Left lung (tissue), 10 donors: ENCODE data around the gene WDR18. TPM values are rescaled to one million over a fixed set of nuclear protein-coding genes. Genes with fewer than 3 reads are reported as not detected.

Experiments used
- ATAC-seq: fragments of 200-7000 bp; cut with Tn5 transposase; one replicate; pipeline ENCODE4 v1.9.1; 2020; ENCODE audit warnings: moderate library complexity
- DNase-seq, 4 donors: peaks; one replicate each; pipeline ENCODE4 v3.0.0-alpha.2; 2013 to 2020
- H3K27ac ChIP-seq, 2 donors: fragments of 200-600 bp; sonication (generic) in 1 of 2; one replicate each; pipeline versions ENCODE4 v1.5.0 to v1.8.0; 2020 to 2021
- H3K27me3 ChIP-seq, 2 donors: fragments of 200-600 bp; sonication (generic) in 1 of 2; one replicate each; pipeline versions ENCODE4 v1.5.0 to v1.8.0; 2020 to 2021
- H3K36me3 ChIP-seq, 2 donors: fragments of 200-600 bp; sonication (generic) in 1 of 2; one replicate each; pipeline versions ENCODE4 v1.5.0 to v1.8.0; 2020 to 2021
- H3K4me1 ChIP-seq, 2 donors: fragments of 200-600 bp; one replicate each; pipeline ENCODE4 v1.8.0; 2021
- H3K4me3 ChIP-seq, 2 donors: fragments of 200-600 bp; sonication (generic) in 1 of 2; one replicate each; pipeline versions ENCODE4 v1.5.0 to v1.8.0; 2020 to 2021; ENCODE audit warnings: mild to moderate bottlenecking in 1 of 2
- H3K9me3 ChIP-seq, 2 donors: fragments of 200-600 bp; sonication (generic) in 1 of 2; one replicate each; pipeline versions ENCODE4 v1.5.0 to v1.8.0; 2020 to 2021
- intact Hi-C, 2 donors: fragments of 100-400 bp; cut with DNase I; formaldehyde crosslinking; loops; one replicate each; pipeline versions ENCODE4 v1.11.2 to v1.14.2; 2022
- polyA plus RNA-seq, 6 donors: library from polyadenylated mRNA; unstranded; fragments of 120-200 nt; gene quantifications; one replicate each; pipeline ENCODE4 v1.2.1, GENCODE V29; 2013; ENCODE audit not compliant: insufficient read length in 6 of 6
- total RNA-seq, 2 donors: library from RNA; stranded (reverse); fragmentation: NEBNext Ultra II Directional; extraction: Animal tissue kit (Norgen Biotek cat#: 25700); gene quantifications; one replicate each; pipeline ENCODE4 v1.2.1, GENCODE V29; 2021
- TF ChIP-seq, protein P1 (sequence below), 2 donors: fragments of 200-600 bp; sonication (generic) in 1 of 2; IDR thresholded peaks; one replicate each; pipeline versions ENCODE4 v1.5.0 to v1.8.0; 2021; ENCODE audit warnings: antibody characterized with exemption in 2 of 2
- donor health status: DM: no; HTN: yes; CAD: no.
- donor health status: DM: no; HTN: no; CAD: no.

The WDR18 gene
- total and polyA plus RNA-seq, 8 donors = 26.6 to 40.7 (median 35.4) TPM

DNA sequence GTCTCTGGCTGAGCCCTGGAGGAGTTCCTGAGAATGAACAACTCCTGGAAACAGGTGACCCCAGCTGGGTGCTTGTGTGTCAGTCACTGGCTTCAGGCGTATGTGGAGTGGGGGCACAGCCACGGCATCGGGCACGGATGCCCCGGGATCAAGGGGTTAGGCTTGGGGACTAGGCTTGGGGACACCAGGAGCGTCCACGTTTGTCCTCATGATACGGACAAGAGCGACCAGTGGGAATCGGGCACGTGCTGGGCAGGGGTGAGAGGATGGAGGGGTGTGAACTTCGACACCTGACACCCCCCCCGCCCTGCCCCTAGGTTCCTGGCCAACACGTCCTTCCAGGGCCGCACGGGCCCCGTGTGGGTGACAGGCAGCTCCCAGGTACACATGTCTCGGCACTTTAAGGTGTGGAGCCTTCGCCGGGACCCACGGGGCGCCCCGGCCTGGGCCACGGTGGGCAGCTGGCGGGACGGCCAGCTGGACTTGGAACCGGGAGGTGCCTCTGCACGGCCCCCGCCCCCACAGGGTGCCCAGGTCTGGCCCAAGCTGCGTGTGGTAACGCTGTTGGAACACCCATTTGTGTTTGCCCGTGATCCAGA lies 20.2 kb downstream of the WDR18 start:
- intact Hi-C loops = no loop called here
- Histone ChIP-seq H3K4me1 (peaks cover 0 to 21% of the 10 kb centered on the region in 2 donors), H3K27ac (no peak overlapping the region), H3K9me3 (no peaks in the 10 kb centered on the region), H3K27me3 (peaks cover 20 to 50% of the 10 kb centered on the region in 2 donors), H3K36me3 (peaks cover 0 to 24% of the 10 kb centered on the region in 2 donors), H3K4me3 (no peak overlapping the region)
- TF ChIP-seq, protein P1, sequence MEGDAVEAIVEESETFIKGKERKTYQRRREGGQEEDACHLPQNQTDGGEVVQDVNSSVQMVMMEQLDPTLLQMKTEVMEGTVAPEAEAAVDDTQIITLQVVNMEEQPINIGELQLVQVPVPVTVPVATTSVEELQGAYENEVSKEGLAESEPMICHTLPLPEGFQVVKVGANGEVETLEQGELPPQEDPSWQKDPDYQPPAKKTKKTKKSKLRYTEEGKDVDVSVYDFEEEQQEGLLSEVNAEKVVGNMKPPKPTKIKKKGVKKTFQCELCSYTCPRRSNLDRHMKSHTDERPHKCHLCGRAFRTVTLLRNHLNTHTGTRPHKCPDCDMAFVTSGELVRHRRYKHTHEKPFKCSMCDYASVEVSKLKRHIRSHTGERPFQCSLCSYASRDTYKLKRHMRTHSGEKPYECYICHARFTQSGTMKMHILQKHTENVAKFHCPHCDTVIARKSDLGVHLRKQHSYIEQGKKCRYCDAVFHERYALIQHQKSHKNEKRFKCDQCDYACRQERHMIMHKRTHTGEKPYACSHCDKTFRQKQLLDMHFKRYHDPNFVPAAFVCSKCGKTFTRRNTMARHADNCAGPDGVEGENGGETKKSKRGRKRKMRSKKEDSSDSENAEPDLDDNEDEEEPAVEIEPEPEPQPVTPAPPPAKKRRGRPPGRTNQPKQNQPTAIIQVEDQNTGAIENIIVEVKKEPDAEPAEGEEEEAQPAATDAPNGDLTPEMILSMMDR (IDR thresholded peaks at IDR 0.05) = no peak
- peak in 1 of 4 donors; percentile 69 for DNase-seq
- no peak for ATAC-seq

DNA sequence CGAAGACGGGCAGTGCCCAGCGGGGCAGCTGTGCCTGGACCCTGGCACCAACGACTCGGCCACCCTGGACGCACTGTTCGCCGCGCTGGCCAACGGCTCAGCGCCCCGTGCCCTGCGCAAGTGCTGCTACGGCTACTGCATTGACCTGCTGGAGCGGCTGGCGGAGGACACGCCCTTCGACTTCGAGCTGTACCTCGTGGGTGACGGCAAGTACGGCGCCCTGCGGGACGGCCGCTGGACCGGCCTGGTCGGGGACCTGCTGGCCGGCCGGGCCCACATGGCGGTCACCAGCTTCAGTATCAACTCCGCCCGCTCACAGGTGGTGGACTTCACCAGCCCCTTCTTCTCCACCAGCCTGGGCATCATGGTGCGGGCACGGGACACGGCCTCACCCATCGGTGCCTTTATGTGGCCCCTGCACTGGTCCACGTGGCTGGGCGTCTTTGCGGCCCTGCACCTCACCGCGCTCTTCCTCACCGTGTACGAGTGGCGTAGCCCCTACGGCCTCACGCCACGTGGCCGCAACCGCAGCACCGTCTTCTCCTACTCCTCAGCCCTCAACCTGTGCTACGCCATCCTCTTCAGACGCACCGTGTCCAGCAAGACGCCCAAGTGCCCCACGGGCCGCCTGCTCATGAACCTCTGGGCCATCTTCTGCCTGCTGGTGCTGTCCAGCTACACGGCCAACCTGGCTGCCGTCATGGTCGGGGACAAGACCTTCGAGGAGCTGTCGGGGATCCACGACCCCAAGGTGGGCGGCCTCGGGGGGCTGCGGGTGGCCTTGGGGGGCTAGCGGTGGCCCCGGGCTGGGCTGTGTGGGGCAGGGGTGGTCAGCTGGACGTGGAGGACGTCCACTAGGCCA lies 20.9 kb downstream of the WDR18 start:
- Histone ChIP-seq H3K36me3 (peaks cover 0 to 31% of the 10 kb centered on the region in 2 donors), H3K27ac (no peak overlapping the region), H3K27me3 (peaks cover 13 to 43% of the 10 kb centered on the region in 2 donors), H3K4me1 (peaks cover under 1 to 19% of the 10 kb centered on the region in 2 donors), H3K9me3 (no peaks in the 10 kb centered on the region), H3K4me3 (no peak overlapping the region)
- TF ChIP-seq, protein P1 (IDR thresholded peaks at IDR 0.05) = no peak
- DNase-seq (peak in 1 of 4 donors; percentile 79), ATAC-seq (no peak)
- intact Hi-C loops = no loop called here

DNA sequence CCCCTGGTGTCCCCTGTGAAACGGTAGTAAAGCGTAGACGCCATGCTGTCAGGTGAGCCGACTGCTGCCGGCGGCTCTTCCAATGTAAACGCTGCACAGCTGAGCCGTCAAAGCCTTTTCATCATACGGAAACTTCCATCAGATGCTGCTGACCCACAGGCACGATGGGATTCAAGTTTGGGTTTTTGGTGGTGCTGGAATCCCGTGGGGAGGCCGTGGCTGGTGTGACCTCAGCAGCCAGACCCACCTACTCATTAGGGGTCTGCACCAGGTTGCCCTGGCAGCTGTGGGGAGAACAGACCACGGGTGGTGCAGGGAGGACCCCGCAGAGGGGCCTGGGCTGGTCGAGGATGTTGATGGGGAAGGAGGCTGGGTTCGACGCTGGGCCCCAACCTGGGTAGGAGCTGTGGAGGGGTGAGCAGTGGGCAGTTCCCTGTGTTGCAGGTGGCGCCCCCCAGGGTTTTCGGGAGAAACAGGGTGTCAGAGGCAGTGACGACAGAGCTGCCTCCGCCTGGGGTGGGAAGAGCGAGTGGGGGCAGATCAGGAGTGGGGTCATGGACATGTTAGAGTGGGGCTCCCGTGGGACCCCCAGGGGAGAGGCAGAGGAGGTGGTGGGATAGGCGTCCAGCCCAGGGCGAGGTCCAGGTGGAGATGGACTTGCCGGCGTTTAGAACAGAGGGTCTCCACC lies 22.7 kb downstream of the WDR18 start:
- intact Hi-C loops = no loop called here
- Histone ChIP-seq H3K4me1 (peaks cover under 1 to 4% of the 10 kb centered on the region in 2 donors), H3K36me3 (peaks cover 0 to 49% of the 10 kb centered on the region in 2 donors), H3K9me3 (no peaks in the 10 kb centered on the region), H3K27ac (no peak overlapping the region), H3K27me3 (peaks cover 2 to 24% of the 10 kb centered on the region in 2 donors), H3K4me3 (no peak overlapping the region)
- TF ChIP-seq, protein P1 (IDR thresholded peaks at IDR 0.05) = no peak
- peak in 1 of 4 donors; percentile 61 for DNase-seq
- no peak for ATAC-seq

DNA sequence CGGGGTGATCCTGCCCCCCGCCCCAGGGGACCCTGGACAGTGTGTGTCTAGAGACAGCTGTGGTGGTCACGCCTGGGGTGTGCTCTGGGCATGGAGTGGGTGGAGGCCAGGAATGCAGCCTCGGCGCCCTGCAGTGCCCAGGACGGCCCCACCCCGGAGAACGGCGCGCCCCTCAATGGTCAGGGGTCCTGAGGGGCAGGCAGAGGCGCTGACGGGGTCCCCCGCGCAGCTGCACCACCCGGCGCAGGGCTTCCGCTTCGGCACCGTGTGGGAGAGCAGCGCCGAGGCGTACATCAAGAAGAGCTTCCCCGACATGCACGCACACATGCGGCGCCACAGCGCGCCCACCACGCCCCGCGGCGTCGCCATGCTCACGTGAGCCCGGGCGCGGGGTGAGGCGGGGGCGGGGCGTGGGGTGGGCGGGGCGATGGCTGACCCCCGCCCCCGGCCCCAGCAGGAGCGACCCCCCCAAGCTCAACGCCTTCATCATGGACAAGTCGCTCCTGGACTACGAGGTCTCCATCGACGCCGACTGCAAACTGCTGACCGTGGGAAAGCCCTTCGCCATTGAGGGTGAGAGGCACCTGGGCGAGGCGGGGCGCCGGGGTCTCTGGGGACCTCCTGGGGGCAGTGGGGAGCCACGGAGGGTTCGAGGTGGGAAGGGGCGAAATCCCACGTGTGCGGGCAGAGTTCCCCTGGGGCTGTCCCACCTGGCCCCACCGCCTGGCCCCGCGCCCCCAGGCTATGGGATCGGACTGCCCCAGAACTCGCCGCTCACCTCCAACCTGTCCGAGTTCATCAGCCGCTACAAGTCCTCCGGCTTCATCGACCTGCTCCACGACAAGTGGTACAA lies 23.5 kb downstream of the WDR18 start:
- Histone ChIP-seq H3K27ac (no peak overlapping the region), H3K4me1 (peaks cover 0 to 4% of the 10 kb centered on the region in 2 donors), H3K27me3 (peaks cover 0 to 17% of the 10 kb centered on the region in 2 donors), H3K36me3 (peaks cover 0 to 57% of the 10 kb centered on the region in 2 donors), H3K9me3 (no peaks in the 10 kb centered on the region), H3K4me3 (no peak overlapping the region)
- TF ChIP-seq, protein P1 (IDR thresholded peaks at IDR 0.05) = no peak
- DNase-seq = peak in 1 of 4 donors; percentile 76
- intact Hi-C loops = no loop called here
- no peak for ATAC-seq
